GM18517 (cell line): ENCODE data around the gene RGL2.
A peak's percentile ranks its signal among the peaks of the same experiment; 100 is the strongest.
"Not testable (repeated sequence)": the region's sequence is repeated elsewhere in the genome, so short reads cannot be mapped to it uniquely, and the experiment has no call there.

ENCODE experiments used
- ATAC-seq: cut with Tn5 transposase; IDR thresholded peaks from one replicate; pipeline ENCODE4 v1.9.1; 2021; ENCODE audit warnings: mild to moderate bottlenecking, moderate library complexity; ENCODE audit not compliant: unreplicated experiment

RGL2 gene

GRCh38 chr6:33273924-33274902, 24.5 kb downstream of the RGL2 start:
- no peak for ATAC-seq

GRCh38 chr6:33273129-33273923, 25.4 kb downstream of the RGL2 start:
- ATAC-seq, result no peak

- ATAC-seq, result peak; percentile 9
Observed at GRCh38 chr6:33272275-33273128, 26.2 kb downstream of the RGL2 start.

DNA sequence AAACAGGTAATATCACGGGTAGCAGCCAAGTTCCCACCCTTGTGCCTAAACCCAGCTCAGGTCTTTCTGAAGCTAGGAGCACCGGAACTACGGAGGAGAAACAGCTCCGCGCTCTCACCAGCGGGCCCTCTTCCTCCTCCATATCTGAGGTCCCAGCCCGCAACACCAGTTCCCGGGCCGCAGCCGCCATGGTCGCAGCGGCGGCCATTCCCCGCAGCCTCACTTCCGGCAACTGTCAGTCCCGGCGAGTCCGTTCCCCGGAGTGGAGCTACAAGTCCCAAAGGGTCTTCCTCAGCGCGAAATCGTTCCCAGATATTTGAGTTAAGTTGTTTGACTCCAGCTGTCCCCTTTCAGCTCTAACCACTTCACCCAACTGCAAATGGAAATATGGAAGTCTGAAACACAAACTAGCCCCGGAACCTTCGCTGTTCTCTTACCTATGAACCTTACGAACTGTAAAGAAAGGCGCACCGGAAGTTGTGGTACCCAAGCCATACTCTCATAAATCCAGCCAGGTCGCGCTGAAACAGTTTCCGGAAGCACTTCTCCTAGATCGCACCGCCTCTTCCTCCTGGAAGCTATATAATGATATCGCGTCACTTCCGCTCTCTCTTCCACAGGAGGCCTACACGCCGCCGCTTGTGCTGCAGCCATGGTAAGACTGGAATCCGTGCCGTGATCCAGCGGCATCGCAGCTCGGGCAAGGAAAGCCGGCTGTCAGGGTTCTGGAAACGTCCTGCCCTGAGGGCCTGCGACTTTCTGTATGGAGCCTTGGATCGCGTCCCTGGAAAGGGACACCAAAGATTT, 27.1 kb downstream of the RGL2 start, which contains the start of the genes RPS18 and VPS52:
Gene RPS18 (plus strand): TSS at position 608 of the 807 bp plus-strand sequence. CDS start 45 bp downstream, at position 653.
Gene VPS52 (minus strand): TSS at position 409 of the 807 bp plus-strand sequence. CDS start 201 bp downstream, at position 208.
- ATAC-seq, result peak; percentile 79

GRCh38 chr6:33271117-33271467, 27.6 kb downstream of the RGL2 start:
- peak; percentile 21 for ATAC-seq

DNA sequence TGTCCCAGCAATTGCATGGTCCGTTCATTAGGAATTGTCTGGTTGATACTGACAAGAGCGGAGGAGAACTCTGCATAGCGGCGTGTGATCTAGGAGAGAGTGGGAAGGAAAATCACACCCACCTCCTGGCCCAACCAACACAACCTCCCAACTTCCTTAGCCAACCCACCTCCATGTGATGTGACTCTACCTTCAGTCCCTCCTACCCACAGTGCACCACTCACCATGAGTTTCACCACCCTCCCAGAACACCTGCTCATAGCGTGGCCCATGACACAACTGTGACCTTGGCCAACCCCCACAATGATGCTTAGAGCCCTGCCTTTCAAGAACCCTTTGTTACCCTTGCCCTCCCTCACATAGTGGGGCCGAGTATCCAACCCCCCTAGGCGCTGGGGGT, 34.7 kb downstream of the RGL2 start:
- ATAC-seq, result no peak

GRCh38 chr6:33262490-33262889, 36.3 kb downstream of the RGL2 start:
- not testable (repeated sequence) for ATAC-seq

DNA sequence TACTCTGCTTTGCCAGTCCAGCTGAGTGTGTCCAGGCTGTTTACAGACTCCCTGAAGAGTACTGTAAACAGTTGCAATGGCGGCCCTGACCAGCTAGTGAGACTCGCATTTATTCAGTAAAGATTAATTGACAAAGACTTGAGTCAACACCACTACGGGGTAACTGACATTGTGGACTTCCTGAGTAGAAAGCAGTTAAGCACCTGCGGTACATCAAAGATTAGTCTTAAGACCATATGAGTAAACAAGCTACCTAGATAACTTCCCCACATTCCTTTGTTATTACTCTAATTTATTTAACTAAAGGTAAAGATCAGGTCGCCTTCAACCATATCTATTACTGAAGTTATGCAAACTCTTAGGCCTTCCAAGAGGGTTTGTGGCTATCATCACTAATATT, 39.7 kb downstream of the RGL2 start:
- ATAC-seq, result no peak

GRCh38 chr6:33254591-33254990, 44.2 kb downstream of the RGL2 start:
- ATAC-seq, result no peak

DNA sequence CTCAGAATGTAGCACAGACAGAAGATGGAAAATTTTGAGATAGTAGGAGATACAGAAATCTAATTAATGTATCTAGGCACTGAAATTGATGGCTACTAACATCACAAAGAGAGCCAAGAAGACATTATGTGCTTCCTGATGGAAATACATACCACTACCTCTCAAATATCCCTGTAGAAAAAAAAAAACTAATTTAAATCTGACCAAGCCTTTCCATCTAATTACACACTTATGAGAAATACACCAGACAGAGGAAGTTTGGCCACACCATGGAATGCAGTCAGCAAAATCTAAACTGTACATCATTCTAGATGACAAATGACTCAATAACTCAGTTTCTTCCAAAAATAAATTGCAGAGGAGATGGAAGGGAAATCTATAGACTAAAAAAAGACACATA, 46.0 kb downstream of the RGL2 start:
- no peak for ATAC-seq

- no peak for ATAC-seq
Observed at GRCh38 chr6:33251395-33252012, 47.2 kb downstream of the RGL2 start.

- ATAC-seq, result no peak
Observed at GRCh38 chr6:33250731-33251130, 48.0 kb downstream of the RGL2 start.

DNA sequence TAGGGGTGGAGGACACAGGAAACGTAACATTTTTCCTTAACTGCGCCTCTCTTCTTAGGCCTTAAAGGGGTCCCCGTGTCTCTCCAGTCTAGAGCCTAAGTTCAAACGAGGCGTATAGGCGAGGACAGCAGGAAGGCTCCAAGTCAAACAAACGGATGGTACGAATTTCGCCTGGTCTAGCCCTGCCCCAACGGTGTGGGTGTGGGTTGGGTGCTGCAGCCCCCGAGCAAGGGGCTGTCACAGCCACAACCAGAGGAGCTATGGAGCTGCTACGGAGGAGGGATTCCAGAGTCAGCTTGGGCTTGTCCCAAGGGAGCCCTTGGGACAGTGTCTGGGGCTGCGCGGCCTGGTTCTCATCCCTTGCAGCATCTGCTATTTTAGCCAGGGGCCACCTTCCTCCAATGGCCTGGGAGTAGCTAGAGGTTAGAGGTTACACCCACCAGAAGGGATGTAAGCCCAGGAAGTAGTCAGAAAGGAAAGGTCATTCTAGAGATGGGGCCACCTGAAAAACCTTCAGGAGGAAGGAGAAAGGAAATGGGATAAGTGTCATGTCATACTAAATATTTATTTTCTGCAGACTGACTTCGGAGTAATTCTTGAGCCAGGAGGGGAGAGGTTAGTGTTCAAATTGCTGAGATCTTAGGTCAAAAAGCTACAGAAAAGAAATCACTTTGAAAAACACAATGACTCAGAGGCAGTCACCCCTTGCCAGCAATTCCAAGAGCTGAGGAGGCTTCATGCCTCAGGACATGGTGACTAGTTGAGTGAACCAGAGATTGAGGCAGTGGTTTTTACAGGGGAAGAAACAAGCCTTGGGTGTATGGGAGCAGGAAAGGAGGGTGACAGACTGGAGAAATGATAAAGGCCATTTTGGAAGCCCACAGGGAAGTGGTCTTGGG, 48.8 kb downstream of the RGL2 start:
- no peak for ATAC-seq

DNA sequence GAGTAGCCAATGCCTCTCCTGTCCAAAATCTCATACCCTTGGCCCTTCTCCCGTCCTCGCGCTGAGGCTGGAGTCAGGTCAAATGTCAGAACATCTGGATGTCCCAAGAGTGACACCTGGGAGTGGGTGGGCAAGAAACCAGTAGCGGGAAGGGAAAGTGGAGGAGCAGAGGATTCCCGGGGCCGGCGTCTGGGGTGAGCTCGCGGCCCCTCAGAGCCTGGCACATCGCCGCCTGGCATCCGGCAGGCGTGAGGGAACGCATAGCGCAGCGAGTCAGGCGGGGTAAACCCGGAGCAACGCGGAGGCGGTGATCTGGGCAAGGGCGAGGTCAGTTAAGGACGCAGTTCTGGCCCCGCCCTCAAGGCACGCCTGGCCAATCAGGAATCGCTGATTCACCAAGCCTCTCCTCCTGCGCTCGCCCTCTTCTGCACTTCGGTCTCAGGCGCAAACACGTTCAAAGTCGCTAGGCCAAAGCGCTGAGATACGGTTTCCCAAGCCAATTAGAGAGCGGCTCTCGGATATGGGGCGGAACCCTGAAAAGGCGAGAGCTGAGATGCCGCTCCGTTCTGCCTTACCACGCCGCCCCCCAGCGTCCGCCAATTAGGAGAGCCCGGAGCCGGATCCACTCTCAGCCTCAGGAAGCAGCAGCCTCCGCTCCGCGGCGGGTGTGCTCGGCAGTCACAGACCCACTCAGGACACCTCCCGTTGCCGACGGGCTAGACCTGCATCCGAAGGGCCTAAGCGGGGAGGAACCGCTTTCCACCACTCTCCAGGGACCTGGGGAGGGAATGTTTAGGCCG, 49.6 kb downstream of the RGL2 start:
- peak; percentile 87 for ATAC-seq

- ATAC-seq, result peak; percentile 4
Observed at GRCh38 chr6:33248643-33248931, 50.2 kb downstream of the RGL2 start.

- peak; percentile 41 for ATAC-seq
Observed at GRCh38 chr6:33247977-33248642, 50.6 kb downstream of the RGL2 start.

- no peak for ATAC-seq
Observed at GRCh38 chr6:33243476-33243875, 55.3 kb downstream of the RGL2 start.
